NB4 (cell line): ENCODE measurements around the gene KRAS.

Source experiments
- DNase-seq: peaks from one replicate; pipeline ENCODE4 v3.0.0; 2010; ENCODE audit warnings: low read depth
- H3K4me3 ChIP-seq: one replicate; pipeline ENCODE4 v1.5.1; 2011; ENCODE audit warnings: mild to moderate bottlenecking, low read depth, low read length, moderate library complexity
- CTCF ChIP-seq: IDR thresholded peaks from one replicate; pipeline ENCODE4 v1.5.1; 2012; ENCODE audit warnings: low read depth, low read length
- MAX ChIP-seq: IDR thresholded peaks from 2 replicates; pipeline ENCODE4 v1.6.1; 2011; ENCODE audit warnings: low read depth, low read length
- MYC ChIP-seq: IDR thresholded peaks from 2 replicates; pipeline ENCODE4 v1.6.1; 2011; ENCODE audit warnings: low read depth, low read length
- POLR2A ChIP-seq: IDR thresholded peaks from 2 replicates; pipeline ENCODE4 v1.6.1; 2011; ENCODE audit warnings: mild to moderate bottlenecking; ENCODE audit not compliant: insufficient read length; ENCODE audit errors: extremely low read depth

KRAS gene

GRCh38 chr12:25276199-25276937 is 25.6 kb upstream of the KRAS start:
- peak; percentile 88 for DNase-seq
- H3K4me3 ChIP-seq, result no peak overlapping the region
- TF ChIP-seq CTCF, result no peak
- TF ChIP-seq MAX, result peak; percentile 73
- no peak for TF ChIP-seq POLR2A
- TF ChIP-seq MYC, result peak; percentile 71; the same call in 1 of the 2 replicates

GRCh38 chr12:25271486-25272098 is 20.9 kb upstream of the KRAS start:
- DNase-seq, result no peak
- H3K4me3 ChIP-seq, result no peak overlapping the region
- TF ChIP-seq MAX (no peak), MYC (no peak), POLR2A (no peak), CTCF (no peak)

- H3K4me3 ChIP-seq, result no peak overlapping the region
- TF ChIP-seq MYC (peak; percentile 90), POLR2A (no peak), CTCF (no peak), MAX (peak; percentile 91)
- peak; percentile 98 for DNase-seq
Observed at GRCh38 chr12:25269701-25270100, 19.0 kb upstream of the KRAS start.

GRCh38 chr12:25266497-25266896 is 15.8 kb upstream of the KRAS start:
- no peak for DNase-seq
- H3K4me3 ChIP-seq, result no peak overlapping the region
- TF ChIP-seq CTCF, result no peak
- TF ChIP-seq MAX, result no peak
- no peak for TF ChIP-seq MYC
- no peak for TF ChIP-seq POLR2A

- no peak for DNase-seq
- no peak overlapping the region for H3K4me3 ChIP-seq
- TF ChIP-seq MAX, result no peak
- no peak for TF ChIP-seq POLR2A
- no peak for TF ChIP-seq MYC
- no peak for TF ChIP-seq CTCF
Observed at GRCh38 chr12:25264862-25265261, 14.1 kb upstream of the KRAS start.
